HEK293T (cell line): ENCODE data around the gene SPP1.

Experiments
- BHLHE40 ChIP-seq: fragments of 450-650 bp; IDR thresholded peaks from 2 replicates; pipeline ENCODE4 v1.6.1; 2016; ENCODE audit warnings: mild to moderate bottlenecking, moderate library complexity, borderline replicate concordance
- ELF4 ChIP-seq: fragments of 450-650 bp; IDR thresholded peaks from 2 replicates; pipeline ENCODE4 v1.6.1; 2017; ENCODE audit warnings: antibody characterized with exemption
- FOXA1 ChIP-seq: fragments of 450-650 bp; IDR thresholded peaks from 2 replicates; pipeline ENCODE4 v1.6.1; 2016; ENCODE audit warnings: mild to moderate bottlenecking
- FOXK2 ChIP-seq: fragments of 450-650 bp; IDR thresholded peaks from 2 replicates; pipeline ENCODE4 v1.6.1; 2016; ENCODE audit warnings: mild to moderate bottlenecking
- SP1 ChIP-seq: fragments of 450-650 bp; IDR thresholded peaks from 2 replicates; pipeline ENCODE4 v1.6.1; 2017
- SUZ12 ChIP-seq: fragments of 450-650 bp; IDR thresholded peaks from 2 replicates; pipeline ENCODE4 v1.6.1; 2016; ENCODE audit warnings: mild to moderate bottlenecking
- ZNF384 ChIP-seq: fragments of 450-650 bp; IDR thresholded peaks from 2 replicates; pipeline ENCODE4 v1.6.1; 2016

- TF ChIP-seq FOXK2 (no peak), SP1 (no peak), ZNF384 (no peak), ELF4 (no peak), FOXA1 (no peak), BHLHE40 (no peak), SUZ12 (no peak)
These were observed 11.0 kb downstream of the SPP1 start for GRCh38 chr4:87986508-87986907.
